ENCODE data around the gene RCSD1.

DNA sequence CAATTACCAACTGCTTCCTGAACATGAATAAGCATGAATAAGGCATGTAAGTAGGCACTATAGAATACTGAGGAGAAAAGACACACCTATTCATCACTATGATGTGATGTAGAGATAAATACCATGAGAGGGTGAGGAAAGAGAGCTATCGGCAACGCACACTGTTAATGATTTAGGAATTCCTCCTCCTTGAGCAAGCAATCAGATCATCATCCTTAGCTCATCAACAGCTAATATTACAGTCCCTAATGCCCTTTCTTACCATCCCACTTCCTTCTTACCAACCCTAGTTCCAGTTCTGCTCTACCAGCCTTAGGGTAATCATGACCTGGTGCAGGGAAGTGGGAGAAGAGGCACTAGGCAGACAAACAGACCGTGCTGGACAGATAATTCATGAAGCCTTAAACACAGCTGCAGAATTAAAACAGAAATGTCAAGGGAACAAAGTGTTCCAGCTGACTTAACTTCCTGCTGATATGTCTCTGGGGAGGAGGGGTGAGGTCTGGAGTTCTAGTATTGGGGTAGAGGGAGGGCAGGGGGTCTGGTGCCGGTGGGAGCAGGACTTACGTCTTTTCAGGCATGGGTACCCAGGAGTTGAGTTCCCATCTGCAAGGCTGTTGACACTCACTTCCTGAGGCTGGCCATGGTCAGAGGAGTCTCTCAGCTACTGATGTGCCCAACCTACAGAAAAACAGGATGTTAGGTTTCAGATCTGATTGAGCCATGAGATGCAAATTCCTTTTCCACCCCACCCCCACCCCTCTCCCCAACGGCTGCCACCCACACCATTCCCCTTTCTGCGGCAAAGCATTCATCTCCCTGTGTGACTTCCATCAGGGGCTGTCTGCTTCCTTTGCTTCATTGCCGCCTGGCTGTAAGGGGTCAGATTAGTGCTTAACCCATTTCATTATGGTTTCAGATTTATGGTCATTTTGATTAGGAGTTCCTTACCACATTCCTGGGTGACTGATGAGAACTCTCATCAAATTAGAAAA lies 12.6 kb upstream of the RCSD1 start:
- TF ChIP-seq POLR2A (IDR thresholded peaks at IDR 0.05) (no peak), CTCF (IDR thresholded peaks at IDR 0.05) (no peak)

All from lower leg skin (tissue), 3 donors.